ENCODE results near the gene ACSM5. TPM values are rescaled to one million over a fixed set of nuclear protein-coding genes. Genes with fewer than 3 reads are reported as not detected.

ACSM5 gene
- total and polyA plus RNA-seq, 2 experiments from 2014 or later = not detected

- no peak overlapping the region for H3K27ac Mint-ChIP-seq
- H3K4me3 Mint-ChIP-seq = no peak overlapping the region
- Histone ChIP-seq H3K9me2 (ENCODE audit: insufficient read depth) (no peaks in the 10 kb centered on the region), H3K4me2 (peak overlapping the region; percentile 51), H3K36me3 (ENCODE audit: insufficient read depth) (no peaks in the 10 kb centered on the region), H3K27me3 (ENCODE audit: insufficient read depth) (no peaks in the 10 kb centered on the region), H2AFZ (peak overlapping the region; percentile 89; the same call in 1 of the 2 replicates), H4K20me1 (replicated peaks; ENCODE audit: insufficient read depth) (no peaks in the 10 kb centered on the region), H3K79me2 (replicated peaks; ENCODE audit: insufficient read depth) (no peaks in the 10 kb centered on the region), H3K4me3 (no peak overlapping the region), H3K27ac (ENCODE audit: low read depth) (no peak overlapping the region), H3K4me1 (ENCODE audit: insufficient read depth) (peaks cover 2% of the 10 kb centered on the region; the same call in 1 of the 2 replicates), H3F3A (replicated peaks; ENCODE audit: low read depth) (no peaks in the 10 kb centered on the region)
- no peaks in the 10 kb centered on the region for H3K36me3 Mint-ChIP-seq (ENCODE audit: low read depth)
- ATAC-seq (peak; percentile 91), DNase-seq (ENCODE audit: low spot score) (peak; percentile 92)
- TF ChIP-seq EZH2 (IDR thresholded peaks at IDR 0.05; ENCODE audit: low read depth, unreplicated experiment) (no peak), ZNF114 (CRISPR knock-in tag; IDR thresholded peaks at IDR 0.05) (no peak), JUNB (IDR thresholded peaks at IDR 0.05; ENCODE audit: unreplicated experiment) (no peak)
- TF ChIP-seq, protein P1, sequence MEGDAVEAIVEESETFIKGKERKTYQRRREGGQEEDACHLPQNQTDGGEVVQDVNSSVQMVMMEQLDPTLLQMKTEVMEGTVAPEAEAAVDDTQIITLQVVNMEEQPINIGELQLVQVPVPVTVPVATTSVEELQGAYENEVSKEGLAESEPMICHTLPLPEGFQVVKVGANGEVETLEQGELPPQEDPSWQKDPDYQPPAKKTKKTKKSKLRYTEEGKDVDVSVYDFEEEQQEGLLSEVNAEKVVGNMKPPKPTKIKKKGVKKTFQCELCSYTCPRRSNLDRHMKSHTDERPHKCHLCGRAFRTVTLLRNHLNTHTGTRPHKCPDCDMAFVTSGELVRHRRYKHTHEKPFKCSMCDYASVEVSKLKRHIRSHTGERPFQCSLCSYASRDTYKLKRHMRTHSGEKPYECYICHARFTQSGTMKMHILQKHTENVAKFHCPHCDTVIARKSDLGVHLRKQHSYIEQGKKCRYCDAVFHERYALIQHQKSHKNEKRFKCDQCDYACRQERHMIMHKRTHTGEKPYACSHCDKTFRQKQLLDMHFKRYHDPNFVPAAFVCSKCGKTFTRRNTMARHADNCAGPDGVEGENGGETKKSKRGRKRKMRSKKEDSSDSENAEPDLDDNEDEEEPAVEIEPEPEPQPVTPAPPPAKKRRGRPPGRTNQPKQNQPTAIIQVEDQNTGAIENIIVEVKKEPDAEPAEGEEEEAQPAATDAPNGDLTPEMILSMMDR (conservative IDR thresholded peaks at IDR 0.05; ENCODE audit: low read depth in 2 of 2) = peak; percentile 85 to 86
- H3K4me1 Mint-ChIP-seq = peaks cover 5% of the 10 kb centered on the region
- no peaks in the 10 kb centered on the region for H3K9me3 Mint-ChIP-seq
- peaks cover 5% of the 10 kb centered on the region for H3K27me3 Mint-ChIP-seq (ENCODE audit: insufficient read depth, low read depth, poor library complexity)
Measured at GRCh38 chr16:20383106-20384029, 26.0 kb upstream of the ACSM5 start.

DNA sequence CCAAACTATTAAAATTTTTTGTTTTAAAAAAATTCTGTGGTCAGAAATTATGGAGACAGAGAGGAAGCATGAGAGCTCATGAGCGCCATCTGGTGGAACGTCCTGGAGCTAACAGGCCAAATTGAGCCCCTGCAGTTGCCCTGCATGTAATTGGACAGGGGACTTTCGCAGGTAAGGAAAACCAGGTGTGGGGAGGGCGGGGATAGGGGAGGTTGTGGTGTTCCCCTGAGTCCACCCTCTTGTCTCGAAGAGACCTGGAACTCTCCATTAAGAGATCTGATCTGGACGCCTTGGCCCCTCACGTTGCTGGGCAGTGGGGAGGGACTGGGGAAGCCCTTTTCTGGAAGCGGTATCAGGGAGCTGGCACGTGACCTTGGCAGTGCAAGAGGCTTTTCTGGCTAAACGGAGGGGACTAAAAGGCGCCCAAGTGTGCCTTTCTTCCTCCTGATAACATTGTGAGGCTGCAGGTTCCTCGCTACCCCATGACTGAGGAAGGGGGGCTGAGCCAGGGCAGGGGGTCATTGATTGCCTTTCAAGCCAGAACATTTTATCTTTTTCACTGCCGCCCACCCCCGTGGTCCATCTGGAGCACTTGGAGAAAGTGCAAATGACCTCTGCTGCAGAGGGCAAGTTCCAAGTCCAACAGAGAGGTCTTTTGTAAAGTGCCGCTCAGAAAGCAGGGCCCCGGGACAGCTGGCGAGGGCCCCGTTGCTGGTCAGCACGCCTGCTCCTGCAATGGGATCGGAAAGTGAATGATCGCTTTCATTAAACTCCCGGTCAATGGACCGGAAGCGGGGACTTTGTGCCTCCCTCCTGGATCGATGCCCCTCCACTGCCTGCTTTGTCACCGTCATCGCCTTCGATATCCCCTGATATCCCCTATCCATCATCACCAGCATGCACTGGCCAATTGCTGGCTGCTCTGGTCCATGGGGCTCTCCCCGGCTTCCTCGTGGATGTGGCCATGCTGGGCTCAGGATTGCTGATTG, 23.2 kb upstream of the ACSM5 start:
- Histone ChIP-seq H3K9me2 (ENCODE audit: insufficient read depth) (peaks cover 9% of the 10 kb centered on the region; the same call in 1 of the 2 replicates), H3K4me1 (ENCODE audit: insufficient read depth) (peaks cover 2% of the 10 kb centered on the region; the same call in 1 of the 2 replicates), H3K79me2 (replicated peaks; ENCODE audit: insufficient read depth) (no peaks in the 10 kb centered on the region), H3F3A (replicated peaks; ENCODE audit: low read depth) (no peaks in the 10 kb centered on the region), H4K20me1 (replicated peaks; ENCODE audit: insufficient read depth) (no peaks in the 10 kb centered on the region), H3K27ac (ENCODE audit: low read depth) (no peak overlapping the region), H3K4me2 (peak overlapping the region; percentile 72), H3K4me3 (peak overlapping the region; percentile 45), H3K36me3 (ENCODE audit: insufficient read depth) (no peaks in the 10 kb centered on the region), H2AFZ (peak overlapping the region; percentile 85), H3K27me3 (ENCODE audit: insufficient read depth) (no peaks in the 10 kb centered on the region)
- peaks cover 2% of the 10 kb centered on the region for H3K27me3 Mint-ChIP-seq (ENCODE audit: insufficient read depth, low read depth, poor library complexity)
- H3K4me1 Mint-ChIP-seq = peaks cover 5% of the 10 kb centered on the region
- H3K9me3 Mint-ChIP-seq = no peaks in the 10 kb centered on the region
- no peak overlapping the region; the same call in 1 of the 2 replicates for H3K27ac Mint-ChIP-seq
- peak; percentile 81 for DNase-seq (ENCODE audit: low spot score)
- TF ChIP-seq, protein P1 (conservative IDR thresholded peaks at IDR 0.05; ENCODE audit: low read depth in 2 of 2) = peak; percentile 80 to 89
- TF ChIP-seq EZH2phosphoT487 (IDR thresholded peaks at IDR 0.05; ENCODE audit: unreplicated experiment) = no peak
- no peaks in the 10 kb centered on the region for H3K36me3 Mint-ChIP-seq (ENCODE audit: low read depth)
- peak; percentile 83 for ATAC-seq
- H3K4me3 Mint-ChIP-seq = peak overlapping the region; percentile 69; the same call in 2 of the 3 replicates

Measured in GM23338 (cell line).